KG1 (cell line): Measurements from ENCODE around the gene ALAS2.
"Not testable (repeated sequence)": the region's sequence is repeated elsewhere in the genome, so short reads cannot be mapped to it uniquely, and the experiment has no call there.

Source experiments
- DNase-seq: peaks from one replicate; lab custom pipeline; 2025; lab: John Stamatoyannopoulos, UW

The ALAS2 gene, protein sequence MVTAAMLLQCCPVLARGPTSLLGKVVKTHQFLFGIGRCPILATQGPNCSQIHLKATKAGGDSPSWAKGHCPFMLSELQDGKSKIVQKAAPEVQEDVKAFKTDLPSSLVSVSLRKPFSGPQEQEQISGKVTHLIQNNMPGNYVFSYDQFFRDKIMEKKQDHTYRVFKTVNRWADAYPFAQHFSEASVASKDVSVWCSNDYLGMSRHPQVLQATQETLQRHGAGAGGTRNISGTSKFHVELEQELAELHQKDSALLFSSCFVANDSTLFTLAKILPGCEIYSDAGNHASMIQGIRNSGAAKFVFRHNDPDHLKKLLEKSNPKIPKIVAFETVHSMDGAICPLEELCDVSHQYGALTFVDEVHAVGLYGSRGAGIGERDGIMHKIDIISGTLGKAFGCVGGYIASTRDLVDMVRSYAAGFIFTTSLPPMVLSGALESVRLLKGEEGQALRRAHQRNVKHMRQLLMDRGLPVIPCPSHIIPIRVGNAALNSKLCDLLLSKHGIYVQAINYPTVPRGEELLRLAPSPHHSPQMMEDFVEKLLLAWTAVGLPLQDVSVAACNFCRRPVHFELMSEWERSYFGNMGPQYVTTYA

GRCh38 chrX:55030271-55031205 is at the start of gene ALAS2:
ALAS2 (minus strand) TSS chrX:55030977; CDS start chrX:55026000, 4,977 bp downstream.
- no peak for DNase-seq

GRCh38 chrX:55074851-55075467 is 44.2 kb upstream of the ALAS2 start, which contains the start of gene PAGE2B:
PAGE2B (plus strand) TSS chrX:55075030; CDS start chrX:55076042, 1,012 bp downstream.
- DNase-seq, result no peak

- no peak for DNase-seq
These were observed 41.5 kb upstream of the ALAS2 start for GRCh38 chrX:55072286-55072685.

DNA sequence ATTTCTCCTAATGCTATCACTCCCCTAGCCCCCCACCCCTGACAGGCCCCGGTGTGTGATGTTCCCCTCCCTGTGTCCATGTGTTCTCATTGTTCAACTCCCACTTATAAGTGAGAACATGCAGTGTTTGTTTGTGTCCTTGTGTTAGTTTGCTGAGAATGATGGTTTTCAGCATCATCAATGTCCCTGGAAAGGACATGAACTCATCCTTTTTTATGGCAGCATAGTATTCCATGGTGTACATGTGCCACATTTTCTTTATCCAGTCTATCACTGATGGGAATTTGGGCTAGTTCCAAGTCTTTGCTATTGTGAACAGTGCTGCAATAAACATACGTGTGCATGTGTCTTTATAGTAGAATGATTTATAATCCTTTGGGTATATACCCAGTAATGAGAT is 36.4 kb upstream of the ALAS2 start:
- not testable (repeated sequence) for DNase-seq

DNA sequence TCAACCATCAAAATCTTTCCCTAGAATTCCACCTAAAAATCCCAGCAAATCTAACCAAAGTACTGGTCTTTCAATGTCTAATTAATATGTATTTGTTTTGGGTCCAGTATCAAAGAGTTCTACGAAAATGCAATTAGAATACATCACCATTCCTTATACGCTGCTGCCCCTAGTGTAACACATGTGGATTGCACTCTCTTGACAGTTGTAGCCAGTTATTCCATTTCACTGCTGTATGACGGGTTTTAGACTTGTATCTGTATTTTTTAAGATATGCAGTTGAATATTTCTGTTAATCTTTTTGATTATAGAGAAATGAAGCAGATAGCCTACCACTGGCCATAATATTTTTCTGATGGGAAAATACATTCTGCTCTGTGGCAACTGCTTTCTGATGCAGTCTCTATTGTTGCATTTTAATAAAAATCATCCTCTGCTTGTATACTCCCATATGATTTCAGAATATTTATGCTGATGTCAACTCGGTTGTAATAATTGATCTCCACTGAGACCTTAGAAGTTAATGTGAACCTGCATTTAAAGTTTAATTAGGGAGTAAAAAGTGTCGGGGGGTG is 27.0 kb upstream of the ALAS2 start:
- no peak for DNase-seq

- no peak for DNase-seq
These were observed 26.3 kb upstream of the ALAS2 start for GRCh38 chrX:55056820-55057674.

DNA sequence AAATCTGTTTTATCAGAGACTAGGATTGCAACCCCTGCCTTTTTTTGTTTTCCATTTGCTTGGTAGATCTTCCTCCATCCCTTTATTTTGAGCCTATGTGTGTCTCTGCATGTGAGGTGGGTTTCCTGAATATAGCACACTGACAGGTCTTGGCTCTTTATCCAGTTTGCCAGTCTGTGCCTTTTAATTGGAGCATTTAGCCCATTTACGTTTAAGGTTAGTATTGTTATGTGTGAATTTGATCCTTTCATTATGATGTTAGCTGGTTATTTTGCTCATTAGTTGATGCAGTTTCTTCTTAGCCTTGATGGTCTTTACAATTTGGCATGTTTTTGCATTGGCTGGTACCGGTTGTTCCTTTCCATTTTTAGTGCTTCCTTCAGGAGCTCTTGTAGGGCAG is 19.8 kb upstream of the ALAS2 start:
- DNase-seq, result not testable (repeated sequence)

- no peak for DNase-seq
These were observed 10.7 kb upstream of the ALAS2 start for GRCh38 chrX:55041514-55041913.

GRCh38 chrX:55039471-55039870 is 8.7 kb upstream of the ALAS2 start:
- no peak for DNase-seq

DNA sequence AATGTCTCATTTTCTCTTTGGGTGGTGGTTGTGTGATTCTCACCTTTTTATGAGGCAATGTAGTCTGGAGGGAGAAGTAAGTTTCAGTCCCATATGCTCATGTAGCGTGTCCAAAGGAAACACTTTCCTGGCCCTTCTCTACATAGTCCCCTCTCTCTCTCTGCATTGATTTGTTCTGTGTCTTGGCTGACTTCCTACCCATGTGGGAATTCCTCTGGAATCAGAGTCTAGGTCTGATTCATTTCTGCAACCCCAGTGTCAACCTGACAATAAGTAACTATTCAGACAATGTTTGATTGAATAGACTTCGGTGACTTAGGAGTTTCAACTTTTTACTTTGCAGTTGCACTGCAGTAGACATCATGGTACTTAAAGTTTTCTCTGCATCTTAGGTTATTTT is 2.7 kb upstream of the ALAS2 start:
- DNase-seq, result no peak

GRCh38 chrX:55029291-55029690 is 1.5 kb downstream of the ALAS2 start:
- DNase-seq, result no peak

GRCh38 chrX:55028611-55029010 is 2.2 kb downstream of the ALAS2 start:
- DNase-seq, result no peak

GRCh38 chrX:55028040-55028439 is 2.7 kb downstream of the ALAS2 start:
- DNase-seq, result no peak

- no peak for DNase-seq
These were observed 3.9 kb downstream of the ALAS2 start for GRCh38 chrX:55026840-55027239.

GRCh38 chrX:55026143-55026542 is 4.6 kb downstream of the ALAS2 start:
- DNase-seq, result no peak

GRCh38 chrX:55014897-55015299 is 15.9 kb downstream of the ALAS2 start:
- no peak for DNase-seq

- no peak for DNase-seq
These were observed 19.5 kb downstream of the ALAS2 start for GRCh38 chrX:55011294-55011693.

DNA sequence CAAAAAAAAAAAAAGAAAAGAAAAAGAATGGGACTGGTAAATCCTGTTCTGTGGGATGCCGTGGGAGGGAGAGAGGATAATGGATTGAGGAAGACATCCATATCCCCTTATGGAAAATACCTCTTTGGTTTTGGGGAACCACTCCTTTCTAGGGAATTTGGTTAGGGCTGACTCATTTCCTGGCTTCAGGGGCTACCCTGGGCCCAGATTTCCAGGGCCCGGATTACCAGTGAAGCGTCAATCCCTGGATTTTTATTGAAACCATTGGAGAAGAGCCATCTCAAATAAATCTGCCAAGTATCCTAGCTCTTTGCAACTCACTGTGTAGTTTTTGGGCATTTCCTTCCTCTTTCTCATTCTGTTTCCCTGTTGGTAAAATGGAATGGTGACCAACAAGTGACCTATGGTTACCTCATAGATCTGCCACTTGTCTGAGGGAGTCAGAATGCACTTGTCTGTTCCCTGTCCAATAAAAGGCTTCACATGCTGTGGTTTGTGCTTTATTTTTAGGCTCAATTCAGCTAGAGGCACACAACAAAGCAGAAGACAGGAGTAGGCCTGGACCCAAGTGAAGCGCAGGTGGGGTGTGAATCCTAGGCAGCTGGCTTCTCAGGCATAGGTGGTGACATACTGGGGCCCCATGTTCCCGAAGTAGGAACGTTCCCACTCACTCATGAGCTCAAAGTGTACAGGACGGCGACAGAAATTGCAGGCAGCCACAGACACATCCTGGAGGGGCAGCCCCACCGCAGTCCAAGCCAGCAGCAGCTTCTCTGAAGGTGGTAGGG is 22.0 kb downstream of the ALAS2 start:
- no peak for DNase-seq

DNA sequence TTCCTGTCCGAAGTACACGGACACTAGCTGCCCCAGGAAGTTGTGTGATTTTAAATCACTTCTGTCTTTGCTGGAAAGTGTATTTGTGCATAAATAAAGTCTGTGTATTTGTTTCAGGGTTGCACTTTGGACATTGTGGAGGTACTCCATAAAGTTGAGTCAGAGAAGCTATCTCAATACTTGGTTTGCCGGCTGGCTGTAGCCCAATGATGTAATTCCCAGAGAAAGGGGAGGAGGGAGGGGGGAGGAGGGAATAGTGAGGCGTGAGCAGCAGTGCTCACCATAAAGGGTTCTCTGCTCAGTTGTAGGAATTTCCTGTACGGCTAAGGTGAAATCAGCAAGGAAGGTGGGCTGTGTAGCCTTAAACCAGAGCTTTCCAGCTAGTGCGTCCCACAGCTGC is 23.1 kb downstream of the ALAS2 start:
- DNase-seq, result no peak
